HCT116 (cell line): ENCODE results near the gene MSMB.

Experiments used
- TCF7L2 ChIP-seq: IDR thresholded peaks from 2 replicates; pipeline ENCODE4 v1.7.0; 2011; ENCODE audit warnings: borderline replicate concordance, inconsistent platforms; ENCODE audit not compliant: insufficient read depth, insufficient read length; ENCODE audit errors: extremely low read depth
- TF ChIP-seq, protein P1 (sequence below), 3 experiments: fragments of 200-600 bp in 1 of 3; sonication (generic) in 1 of 3; IDR thresholded peaks in 2 of 3; conservative IDR thresholded peaks in 1 of 3; 2 replicates each; pipeline ENCODE4 v1.5.1; 2012 to 2017; ENCODE audit warnings: low read depth in 2 of 3, low read length in 2 of 3, antibody characterized with exemption in 1 of 3, borderline replicate concordance in 1 of 3, control low read depth in 1 of 3, mild to moderate bottlenecking in 1 of 3, mixed read lengths in 1 of 3, mixed run types in 1 of 3, moderate library complexity in 1 of 3; ENCODE audit not compliant: insufficient read depth in 1 of 3

- TF ChIP-seq, protein P1, sequence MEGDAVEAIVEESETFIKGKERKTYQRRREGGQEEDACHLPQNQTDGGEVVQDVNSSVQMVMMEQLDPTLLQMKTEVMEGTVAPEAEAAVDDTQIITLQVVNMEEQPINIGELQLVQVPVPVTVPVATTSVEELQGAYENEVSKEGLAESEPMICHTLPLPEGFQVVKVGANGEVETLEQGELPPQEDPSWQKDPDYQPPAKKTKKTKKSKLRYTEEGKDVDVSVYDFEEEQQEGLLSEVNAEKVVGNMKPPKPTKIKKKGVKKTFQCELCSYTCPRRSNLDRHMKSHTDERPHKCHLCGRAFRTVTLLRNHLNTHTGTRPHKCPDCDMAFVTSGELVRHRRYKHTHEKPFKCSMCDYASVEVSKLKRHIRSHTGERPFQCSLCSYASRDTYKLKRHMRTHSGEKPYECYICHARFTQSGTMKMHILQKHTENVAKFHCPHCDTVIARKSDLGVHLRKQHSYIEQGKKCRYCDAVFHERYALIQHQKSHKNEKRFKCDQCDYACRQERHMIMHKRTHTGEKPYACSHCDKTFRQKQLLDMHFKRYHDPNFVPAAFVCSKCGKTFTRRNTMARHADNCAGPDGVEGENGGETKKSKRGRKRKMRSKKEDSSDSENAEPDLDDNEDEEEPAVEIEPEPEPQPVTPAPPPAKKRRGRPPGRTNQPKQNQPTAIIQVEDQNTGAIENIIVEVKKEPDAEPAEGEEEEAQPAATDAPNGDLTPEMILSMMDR (IDR thresholded peaks at IDR 0.05 in 2 of 3, conservative IDR thresholded peaks at IDR 0.05 in 1 of 3; ENCODE audit: borderline replicate concordance in 1 of 3, insufficient read depth in 1 of 3, low read depth in 2 of 3, low read length in 2 of 3), result no peak
- TF ChIP-seq TCF7L2, result no peak
These were observed 39.9 kb downstream of the MSMB start for GRCh38 chr10:46006219-46006618.
